Stimulated activated naive CD8-positive, alpha-beta T cell treated with anti-CD3 and anti-CD28 coated beads, Interleukin-15, Interleukin-2, amounts not matched to agents 100 U/mL and 50 U/mL, for 24 hours (primary cell): ENCODE measurements around the gene ZSWIM3.
"Not testable (repeated sequence)": the region's sequence is repeated elsewhere in the genome, so short reads cannot be mapped to it uniquely, and the experiment has no call there.

Experiments used
- ATAC-seq: fragments of 150-1000 bp; cut with Tn5 transposase; one replicate; pipeline ENCODE4 v1.10.0; 2021
- DNase-seq: peaks from one replicate; pipeline ENCODE4 v3.0.0; 2021

ZSWIM3 gene

DNA sequence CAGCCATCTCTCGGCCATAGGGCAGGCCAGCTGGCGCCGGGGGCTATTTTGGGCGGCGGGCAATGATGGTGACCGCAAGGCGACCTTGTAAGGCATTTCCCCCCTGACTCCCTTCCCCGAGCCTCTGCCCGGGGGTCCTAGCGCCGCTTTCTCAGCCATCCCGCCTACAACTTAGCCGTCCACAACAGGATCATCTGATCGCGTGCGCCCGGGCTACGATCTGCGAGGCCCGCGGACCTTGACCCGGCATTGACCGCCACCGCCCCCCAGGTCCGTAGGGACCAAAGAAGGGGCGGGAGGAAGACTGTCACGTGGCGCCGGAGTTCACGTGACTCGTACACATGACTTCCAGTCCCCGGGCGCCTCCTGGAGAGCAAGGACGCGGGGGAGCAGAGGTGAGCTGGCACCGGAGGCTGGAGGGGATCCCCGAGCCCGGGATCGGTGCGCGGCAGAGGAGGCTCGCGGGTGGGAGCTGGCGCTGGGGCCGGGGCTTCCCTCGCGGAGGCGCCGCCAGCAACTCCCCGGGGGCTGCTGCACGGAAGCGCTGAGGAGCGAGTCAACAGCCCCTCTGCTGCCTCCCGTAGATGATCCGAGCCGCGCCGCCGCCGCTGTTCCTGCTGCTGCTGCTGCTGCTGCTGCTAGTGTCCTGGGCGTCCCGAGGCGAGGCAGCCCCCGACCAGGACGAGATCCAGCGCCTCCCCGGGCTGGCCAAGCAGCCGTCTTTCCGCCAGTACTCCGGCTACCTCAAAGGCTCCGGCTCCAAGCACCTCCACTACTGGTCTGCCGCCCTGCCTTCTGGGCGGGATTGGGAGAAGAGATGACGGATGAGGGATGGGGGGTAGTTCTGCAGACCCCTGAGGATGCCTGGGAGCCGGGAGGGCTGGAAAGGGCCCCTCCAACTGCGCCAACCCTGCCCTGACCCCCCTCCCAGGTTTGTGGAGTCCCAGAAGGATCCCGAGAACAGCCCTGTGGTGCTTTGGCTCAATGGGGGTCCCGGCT lies 33.9 kb downstream of the ZSWIM3 start, which contains the start of the genes CTSA and NEURL2:
Gene CTSA, plus strand, starts transcription at position 351 of the 999 bp plus-strand sequence. Its CDS starts 234 bp downstream, at position 585.
Gene NEURL2, minus strand, starts transcription at position 224 of the 999 bp plus-strand sequence. Its CDS starts 217 bp downstream, at position 7.
- DNase-seq (peak; percentile 89), ATAC-seq (peak; percentile 78)

DNA sequence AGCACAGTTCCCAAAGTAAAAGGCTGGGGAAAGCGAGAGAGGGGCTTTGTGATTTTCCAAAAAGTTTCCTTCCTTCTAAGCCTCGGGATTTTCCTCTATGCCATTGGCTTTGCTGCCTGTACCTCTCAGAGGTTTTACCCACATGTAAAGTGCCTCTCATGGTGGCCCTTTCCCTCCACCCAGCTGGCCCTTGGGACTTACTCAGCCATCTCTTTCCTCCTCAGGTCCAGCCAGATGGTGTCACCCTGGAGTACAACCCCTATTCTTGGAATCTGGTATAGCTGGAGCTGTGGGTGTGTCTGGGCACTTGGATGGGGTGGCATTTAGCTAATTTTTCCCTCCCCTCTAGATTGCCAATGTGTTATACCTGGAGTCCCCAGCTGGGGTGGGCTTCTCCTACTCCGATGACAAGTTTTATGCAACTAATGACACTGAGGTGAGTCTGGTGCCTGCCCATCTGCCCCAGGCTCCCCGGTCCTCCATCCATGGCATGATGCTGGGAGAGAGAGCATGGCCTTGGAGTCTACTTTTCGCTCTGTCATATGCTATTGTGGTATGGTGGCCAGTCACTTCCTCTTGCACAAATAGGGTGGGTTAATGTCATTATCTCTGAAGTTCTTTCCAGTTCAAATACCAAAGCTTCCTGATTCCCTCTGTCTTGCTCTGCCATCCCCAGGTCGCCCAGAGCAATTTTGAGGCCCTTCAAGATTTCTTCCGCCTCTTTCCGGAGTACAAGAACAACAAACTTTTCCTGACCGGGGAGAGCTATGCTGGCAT lies 34.8 kb downstream of the ZSWIM3 start:
- DNase-seq: no peak

DNA sequence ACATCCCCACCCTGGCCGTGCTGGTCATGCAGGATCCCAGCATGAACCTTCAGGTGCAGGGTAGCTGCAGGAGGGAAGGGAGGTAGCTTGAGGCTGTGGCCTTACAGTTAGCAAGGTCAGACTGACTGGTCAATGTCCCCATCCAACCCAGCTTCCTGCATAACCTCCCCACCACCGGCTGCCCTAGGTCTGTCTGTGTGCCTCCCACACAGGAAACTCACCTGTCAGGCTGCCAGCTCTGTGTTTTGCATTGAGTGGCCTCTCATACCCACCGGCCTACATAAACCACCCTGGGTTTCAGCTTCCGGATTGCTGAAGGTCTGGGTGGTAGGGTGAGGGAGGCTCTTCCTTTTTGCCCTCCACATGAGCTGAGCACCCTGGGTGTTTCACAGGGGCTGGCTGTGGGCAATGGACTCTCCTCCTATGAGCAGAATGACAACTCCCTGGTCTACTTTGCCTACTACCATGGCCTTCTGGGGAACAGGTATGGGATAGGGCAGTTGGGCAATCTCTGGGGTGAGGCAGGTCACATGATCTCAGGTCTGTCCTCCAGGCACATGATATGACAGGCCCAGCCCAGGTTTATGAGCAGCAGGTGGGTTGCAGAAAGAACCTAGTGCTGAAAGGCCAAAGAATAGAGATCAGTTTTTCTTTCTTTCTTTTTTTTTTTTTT lies 35.5 kb downstream of the ZSWIM3 start:
- no peak for DNase-seq
- ATAC-seq: peak; percentile 11

More for the DNA sequence above, 34.8 kb downstream of the ZSWIM3 start:
- no peak for ATAC-seq

- no peak for DNase-seq
- no peak for ATAC-seq
Measured at GRCh38 chr20:45893831-45894230, 36.4 kb downstream of the ZSWIM3 start.

GRCh38 chr20:45894797-45895196 lies 37.4 kb downstream of the ZSWIM3 start:
- no peak for ATAC-seq
- no peak for DNase-seq

DNA sequence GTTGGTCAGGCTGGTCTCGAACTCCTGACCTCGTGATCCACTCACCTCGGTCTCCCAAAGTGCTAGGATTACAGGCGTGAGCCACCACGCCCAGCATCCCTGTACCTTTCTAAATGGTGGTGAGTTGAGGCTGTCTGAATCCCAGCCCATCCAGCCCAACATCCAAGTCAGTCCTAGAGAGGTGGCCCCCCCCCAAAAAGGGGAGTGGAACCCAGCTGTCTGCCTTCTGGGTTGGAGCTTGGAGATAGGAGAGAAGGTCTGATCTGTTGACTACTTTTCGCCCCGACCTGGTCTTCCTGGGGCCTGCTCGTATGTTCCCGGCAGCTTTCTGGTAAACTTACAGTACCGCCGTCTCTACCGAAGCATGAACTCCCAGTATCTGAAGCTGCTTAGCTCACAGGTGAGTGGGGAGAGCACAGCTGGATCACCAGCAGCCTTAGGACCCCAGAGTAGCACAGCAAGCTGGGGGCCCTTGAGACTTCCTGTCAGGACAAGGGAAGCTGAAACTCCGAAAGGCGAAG lies 39.3 kb downstream of the ZSWIM3 start:
- ATAC-seq (no peak), DNase-seq (no peak)

DNA sequence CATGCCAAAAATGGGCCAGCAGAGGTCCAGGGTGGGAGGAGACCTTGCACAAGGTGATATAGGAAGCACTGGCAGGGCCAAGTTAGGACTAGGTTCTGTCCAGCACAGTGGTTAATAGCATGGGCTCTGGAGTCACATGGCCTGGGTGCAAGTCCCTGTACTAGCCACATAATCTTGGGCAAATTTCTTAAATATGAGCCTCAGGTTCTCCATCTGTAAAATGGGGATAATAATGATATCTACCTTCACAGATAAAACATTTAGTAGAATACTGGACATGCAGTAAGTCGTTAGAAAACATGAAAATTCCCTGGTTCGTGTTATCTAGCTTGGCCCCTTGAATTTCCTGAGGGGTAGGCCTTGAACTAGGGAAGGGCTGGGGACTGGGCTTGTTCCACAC lies 39.9 kb downstream of the ZSWIM3 start:
- DNase-seq (no peak), ATAC-seq (no peak)

GRCh38 chr20:45897692-45898091 lies 40.3 kb downstream of the ZSWIM3 start:
- DNase-seq: no peak
- ATAC-seq: no peak

- ATAC-seq: peak; percentile 15
- DNase-seq: no peak
Measured at GRCh38 chr20:45898285-45898684, 40.9 kb downstream of the ZSWIM3 start.

DNA sequence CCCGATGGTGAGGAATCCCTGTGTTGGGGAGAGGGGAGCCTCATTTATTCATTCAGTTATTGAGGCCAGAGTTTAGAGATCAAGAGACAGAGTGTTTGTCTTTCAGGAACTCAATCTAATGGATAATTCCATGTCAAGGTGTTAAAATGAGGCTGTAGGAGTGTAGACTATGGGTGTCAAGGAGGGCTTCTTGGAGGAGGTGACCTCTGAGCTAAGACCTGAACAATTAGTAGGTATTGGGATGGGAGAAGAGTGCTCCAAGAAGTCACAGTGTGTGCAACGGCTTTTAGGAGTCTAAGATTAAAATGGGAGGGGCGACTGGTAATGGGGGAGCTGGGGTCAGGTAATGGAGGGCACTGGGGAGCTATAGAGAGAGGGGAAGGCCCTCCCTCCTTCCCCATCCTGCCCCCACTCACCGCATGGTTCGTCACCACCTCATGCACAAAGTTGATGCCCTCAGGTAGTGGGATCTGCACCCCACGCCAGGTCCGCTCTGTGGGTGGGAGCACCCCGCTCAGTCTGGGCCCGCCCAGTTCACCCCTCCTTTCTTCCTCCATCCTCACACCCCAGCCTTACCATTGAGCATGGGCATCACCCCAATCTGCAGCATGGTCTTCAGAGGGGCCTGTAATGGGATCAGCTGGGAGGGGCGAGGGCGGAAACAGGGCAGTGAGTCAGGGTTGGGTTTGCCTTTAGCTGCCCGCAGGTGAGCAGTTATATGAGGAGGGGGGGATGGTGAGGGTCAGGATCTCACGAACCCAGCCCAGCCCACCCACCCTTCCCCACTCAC lies 41.8 kb downstream of the ZSWIM3 start:
- DNase-seq (no peak), ATAC-seq (no peak)

GRCh38 chr20:45901332-45901731 lies 43.9 kb downstream of the ZSWIM3 start:
- ATAC-seq, DNase-seq: not testable (repeated sequence)

GRCh38 chr20:45902199-45902701 lies 44.8 kb downstream of the ZSWIM3 start:
- no peak for DNase-seq
- no peak for ATAC-seq

GRCh38 chr20:45904583-45905504 lies 47.4 kb downstream of the ZSWIM3 start:
- no peak for DNase-seq
- no peak for ATAC-seq

DNA sequence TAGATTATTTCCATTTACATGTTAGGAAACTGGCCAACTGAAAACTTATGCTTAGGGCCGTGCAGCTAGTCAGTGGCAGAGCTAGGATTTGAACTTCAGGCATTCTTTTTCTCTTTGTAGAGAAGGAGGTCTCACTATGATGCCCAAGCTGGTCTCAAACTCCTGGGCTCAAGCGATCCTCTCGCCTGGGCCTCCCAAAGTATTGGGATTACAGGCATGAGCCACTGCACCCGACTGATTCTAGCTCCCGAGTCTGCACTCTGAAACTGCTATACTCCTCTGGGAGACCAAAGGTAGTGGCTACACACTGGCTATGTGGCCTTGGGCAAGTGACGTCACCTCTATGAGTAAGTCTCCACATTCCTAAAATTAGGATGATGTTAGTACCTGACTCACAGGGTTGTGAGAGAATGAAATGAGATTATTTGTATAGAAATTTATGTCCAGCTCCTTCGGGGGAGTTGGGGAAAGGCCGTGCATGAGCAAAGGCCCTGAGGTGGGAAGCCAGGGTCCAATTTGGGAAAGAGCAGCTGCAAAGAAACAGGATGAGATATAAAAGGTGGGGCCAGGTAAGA lies 48.2 kb downstream of the ZSWIM3 start:
- DNase-seq (no peak), ATAC-seq (no peak)

- ATAC-seq (no peak), DNase-seq (no peak)
Measured at GRCh38 chr20:45907219-45907948, 50.0 kb downstream of the ZSWIM3 start.

DNA sequence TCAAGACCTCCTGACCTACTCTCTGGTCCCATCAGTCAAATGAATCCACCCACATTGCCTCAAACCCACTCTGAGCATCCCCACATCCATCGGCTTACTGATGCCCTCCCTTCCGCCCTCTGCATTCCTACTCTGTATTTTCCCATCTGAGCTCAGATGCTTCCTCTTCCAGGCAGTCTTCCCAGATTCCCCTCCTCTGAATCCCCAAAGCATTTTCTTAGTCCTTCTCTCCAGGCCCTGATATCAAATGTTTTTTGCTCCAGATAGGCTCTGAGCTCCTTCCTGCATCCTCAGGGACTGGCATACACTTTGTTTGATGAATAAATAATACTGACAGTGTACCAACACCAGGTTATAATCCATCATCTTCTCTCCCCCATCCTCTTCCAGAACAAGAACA lies 50.7 kb downstream of the ZSWIM3 start:
- ATAC-seq (no peak), DNase-seq (no peak)

DNA sequence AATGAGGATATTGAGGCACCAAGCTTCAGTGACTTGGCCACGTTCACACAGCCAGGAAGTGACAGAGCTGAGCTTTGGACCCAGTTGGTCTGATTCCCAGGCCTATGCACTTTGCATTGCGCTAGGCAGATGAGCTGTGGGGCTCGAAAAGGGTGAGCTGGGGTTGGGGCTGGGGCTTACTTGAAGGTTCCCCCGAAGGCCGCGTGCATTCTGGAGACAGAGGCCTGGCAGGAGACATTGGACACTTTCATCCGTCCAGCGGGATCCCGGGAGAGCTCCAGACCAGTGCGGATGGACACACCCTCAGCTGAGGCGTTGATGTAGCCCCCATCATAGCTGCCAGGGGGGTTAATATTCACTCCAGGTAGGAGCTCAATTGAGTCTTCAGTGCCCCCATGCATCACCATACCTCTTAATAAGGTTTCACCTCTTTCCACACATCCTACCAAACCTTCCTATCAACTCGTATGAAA lies 52.0 kb downstream of the ZSWIM3 start:
- DNase-seq: no peak
- no peak for ATAC-seq

DNA sequence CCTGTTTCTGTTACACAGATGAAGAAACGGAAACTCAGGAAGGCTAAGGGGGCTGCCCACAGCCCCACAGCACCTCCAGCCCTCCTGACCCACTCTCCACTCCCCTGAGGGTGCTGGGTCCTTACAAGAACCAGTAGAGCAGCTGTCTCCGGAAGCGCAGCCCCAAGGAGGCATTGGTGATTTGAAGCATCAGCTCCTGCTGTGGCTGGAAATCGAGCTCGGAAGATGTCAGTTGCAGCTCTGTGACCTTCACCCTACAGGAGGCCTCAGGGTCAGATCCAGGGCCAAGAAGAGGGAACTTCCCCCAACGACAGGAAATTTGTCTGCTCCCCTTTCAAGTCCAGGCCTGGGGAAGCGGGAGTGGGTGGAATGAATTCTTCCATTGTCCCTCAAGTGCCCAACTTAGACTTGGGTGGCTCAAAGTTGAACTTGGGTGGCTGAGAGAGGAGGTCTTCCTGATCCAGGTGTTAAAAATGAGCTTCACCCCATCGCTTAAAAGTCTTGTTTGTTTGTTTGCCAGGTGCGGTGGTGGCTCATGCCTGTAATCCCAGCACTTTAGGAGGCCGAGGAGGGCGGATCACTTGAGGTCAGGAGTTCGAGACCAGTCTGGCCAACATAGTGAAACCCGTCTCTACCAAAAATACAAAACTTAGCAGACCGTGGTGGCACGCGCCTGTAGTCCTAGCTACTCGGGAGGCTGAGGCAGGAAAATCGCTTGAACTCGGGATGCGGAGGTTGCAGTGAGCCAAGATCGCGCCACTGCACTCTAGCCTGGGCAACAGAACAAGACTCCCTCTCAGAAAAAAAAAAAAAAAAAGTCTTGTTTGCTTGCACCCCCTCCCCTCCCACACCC lies 52.6 kb downstream of the ZSWIM3 start:
- ATAC-seq: no peak
- DNase-seq: no peak
